Astrocyte of the spinal cord (primary cell): ENCODE data around the gene SLC26A6.

Source experiments
- DNase-seq: peaks from one replicate; pipeline ENCODE4 v3.0.0; 2011; ENCODE audit warnings: low read depth, low spot score
- H3K4me3 ChIP-seq: 2 replicates; pipeline ENCODE4 v1.5.1; 2011; ENCODE audit warnings: low read depth, mild to moderate bottlenecking, low read length, moderate library complexity
- CTCF ChIP-seq: IDR thresholded peaks from 2 replicates; pipeline ENCODE4 v1.5.1; 2012; ENCODE audit warnings: low read depth, mild to moderate bottlenecking, low read length, inconsistent platforms
- in situ Hi-C: cut with HindIII; loops from 2 replicates; pipeline ENCODE4 v1.10.0; 2017; ENCODE audit warnings: low sequenced_read_pairs

Gene SLC26A6

GRCh38 chr3:48576647-48577046, 58.6 kb downstream of the SLC26A6 start:
- in situ Hi-C loops: no loop called here

More at GRCh38 chr3:48576647-48577046, 58.6 kb downstream of the SLC26A6 start:
- no peak for DNase-seq
- TF ChIP-seq CTCF: no peak
- H3K4me3 ChIP-seq: no peak overlapping the region
